ENCODE measurements around the gene HSP90AB1.

Gene HSP90AB1

DNA sequence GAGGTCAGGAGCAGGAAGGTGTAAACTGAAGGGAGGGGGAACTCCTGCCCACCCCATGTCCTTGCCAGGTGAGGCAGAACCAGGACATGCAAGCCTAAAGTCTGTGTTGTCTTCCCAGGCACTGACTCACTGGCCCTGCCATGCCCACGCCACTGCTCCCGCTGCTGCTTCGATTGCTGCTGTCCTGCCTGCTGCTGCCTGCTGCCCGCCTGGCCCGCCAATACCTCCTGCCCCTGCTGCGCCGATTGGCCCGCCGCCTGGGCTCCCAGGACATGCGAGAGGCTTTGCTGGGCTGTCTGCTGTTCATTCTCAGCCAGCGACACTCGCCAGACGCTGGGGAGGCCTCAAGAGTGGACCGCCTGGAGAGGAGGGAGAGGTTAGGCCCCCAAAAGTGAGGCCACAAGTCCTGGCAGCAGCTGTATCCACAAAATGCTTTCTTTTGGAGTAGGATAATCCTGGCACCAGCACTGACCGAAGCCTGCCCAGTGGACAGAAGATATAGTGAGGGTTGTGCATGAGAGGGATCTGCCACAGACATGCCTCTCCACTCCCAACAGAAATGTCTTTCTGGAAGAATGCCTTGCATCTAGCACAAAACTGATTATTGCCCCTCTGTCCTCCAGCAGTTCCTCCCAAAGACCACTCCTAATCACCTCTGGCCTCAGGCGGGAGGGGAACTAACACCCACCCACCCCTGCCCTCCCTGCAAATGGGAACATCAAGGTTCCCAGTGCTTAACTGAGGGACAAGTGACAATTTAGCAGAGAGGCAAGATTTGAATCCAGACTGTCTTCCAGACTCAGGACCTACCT, 29.4 kb upstream of the HSP90AB1 start:
- TF ChIP-seq, protein P1, sequence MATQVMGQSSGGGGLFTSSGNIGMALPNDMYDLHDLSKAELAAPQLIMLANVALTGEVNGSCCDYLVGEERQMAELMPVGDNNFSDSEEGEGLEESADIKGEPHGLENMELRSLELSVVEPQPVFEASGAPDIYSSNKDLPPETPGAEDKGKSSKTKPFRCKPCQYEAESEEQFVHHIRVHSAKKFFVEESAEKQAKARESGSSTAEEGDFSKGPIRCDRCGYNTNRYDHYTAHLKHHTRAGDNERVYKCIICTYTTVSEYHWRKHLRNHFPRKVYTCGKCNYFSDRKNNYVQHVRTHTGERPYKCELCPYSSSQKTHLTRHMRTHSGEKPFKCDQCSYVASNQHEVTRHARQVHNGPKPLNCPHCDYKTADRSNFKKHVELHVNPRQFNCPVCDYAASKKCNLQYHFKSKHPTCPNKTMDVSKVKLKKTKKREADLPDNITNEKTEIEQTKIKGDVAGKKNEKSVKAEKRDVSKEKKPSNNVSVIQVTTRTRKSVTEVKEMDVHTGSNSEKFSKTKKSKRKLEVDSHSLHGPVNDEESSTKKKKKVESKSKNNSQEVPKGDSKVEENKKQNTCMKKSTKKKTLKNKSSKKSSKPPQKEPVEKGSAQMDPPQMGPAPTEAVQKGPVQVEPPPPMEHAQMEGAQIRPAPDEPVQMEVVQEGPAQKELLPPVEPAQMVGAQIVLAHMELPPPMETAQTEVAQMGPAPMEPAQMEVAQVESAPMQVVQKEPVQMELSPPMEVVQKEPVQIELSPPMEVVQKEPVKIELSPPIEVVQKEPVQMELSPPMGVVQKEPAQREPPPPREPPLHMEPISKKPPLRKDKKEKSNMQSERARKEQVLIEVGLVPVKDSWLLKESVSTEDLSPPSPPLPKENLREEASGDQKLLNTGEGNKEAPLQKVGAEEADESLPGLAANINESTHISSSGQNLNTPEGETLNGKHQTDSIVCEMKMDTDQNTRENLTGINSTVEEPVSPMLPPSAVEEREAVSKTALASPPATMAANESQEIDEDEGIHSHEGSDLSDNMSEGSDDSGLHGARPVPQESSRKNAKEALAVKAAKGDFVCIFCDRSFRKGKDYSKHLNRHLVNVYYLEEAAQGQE (IDR thresholded peaks at IDR 0.05; ENCODE audit: insufficient replicate concordance, low read depth), result no peak
- no peak for TF ChIP-seq POLR2AphosphoS5 (IDR thresholded peaks at IDR 0.05; ENCODE audit: low read depth)
- TF ChIP-seq, protein P2, sequence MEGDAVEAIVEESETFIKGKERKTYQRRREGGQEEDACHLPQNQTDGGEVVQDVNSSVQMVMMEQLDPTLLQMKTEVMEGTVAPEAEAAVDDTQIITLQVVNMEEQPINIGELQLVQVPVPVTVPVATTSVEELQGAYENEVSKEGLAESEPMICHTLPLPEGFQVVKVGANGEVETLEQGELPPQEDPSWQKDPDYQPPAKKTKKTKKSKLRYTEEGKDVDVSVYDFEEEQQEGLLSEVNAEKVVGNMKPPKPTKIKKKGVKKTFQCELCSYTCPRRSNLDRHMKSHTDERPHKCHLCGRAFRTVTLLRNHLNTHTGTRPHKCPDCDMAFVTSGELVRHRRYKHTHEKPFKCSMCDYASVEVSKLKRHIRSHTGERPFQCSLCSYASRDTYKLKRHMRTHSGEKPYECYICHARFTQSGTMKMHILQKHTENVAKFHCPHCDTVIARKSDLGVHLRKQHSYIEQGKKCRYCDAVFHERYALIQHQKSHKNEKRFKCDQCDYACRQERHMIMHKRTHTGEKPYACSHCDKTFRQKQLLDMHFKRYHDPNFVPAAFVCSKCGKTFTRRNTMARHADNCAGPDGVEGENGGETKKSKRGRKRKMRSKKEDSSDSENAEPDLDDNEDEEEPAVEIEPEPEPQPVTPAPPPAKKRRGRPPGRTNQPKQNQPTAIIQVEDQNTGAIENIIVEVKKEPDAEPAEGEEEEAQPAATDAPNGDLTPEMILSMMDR (IDR thresholded peaks at IDR 0.05; ENCODE audit: insufficient read depth, low read length), result no peak
- no peak for TF ChIP-seq SPI1 (IDR thresholded peaks at IDR 0.05; ENCODE audit: borderline replicate concordance, low read depth)
- no peak for TF ChIP-seq GABPA (IDR thresholded peaks at IDR 0.05; ENCODE audit: low read depth)
- no peak for DNase-seq (ENCODE audit: low read depth in 1 of 2, low spot score in 1 of 2)

DNA sequence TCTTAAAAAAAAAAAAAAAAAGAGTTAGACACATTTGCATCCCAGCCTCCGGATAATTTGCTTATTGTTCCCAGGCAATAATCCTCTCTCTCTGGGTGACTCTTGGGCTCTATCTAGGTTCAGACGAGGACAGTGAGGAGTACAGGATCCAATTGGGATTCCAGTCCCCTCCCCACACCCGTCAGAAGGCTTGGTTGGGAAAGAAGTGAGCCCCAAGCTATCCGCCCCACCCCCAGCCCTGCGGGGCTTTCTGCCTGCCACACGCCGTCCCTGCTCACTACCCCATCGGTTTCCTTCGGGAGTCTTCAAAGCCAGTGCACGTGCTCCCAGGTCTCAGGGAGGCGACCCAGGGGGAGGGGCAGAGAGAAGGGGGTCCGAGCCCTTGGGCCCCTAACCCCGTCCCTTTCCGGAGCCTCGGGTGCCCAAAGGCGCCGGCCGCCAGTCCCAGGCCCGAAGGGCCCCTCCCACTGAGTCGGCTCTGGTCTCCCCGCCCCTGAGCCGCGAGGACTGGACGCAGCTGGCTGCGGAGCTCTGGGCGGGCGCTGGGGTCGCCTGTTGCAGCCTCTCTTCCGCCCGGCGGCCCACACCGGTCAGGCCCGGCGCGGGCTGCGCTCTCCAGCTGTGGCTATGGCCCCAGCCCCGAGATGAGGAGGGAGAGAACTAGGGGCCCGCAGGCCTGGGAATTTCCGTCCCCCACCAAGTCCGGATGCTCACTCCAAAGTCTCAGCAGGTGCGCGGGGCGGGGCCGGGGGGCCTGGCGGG, 27.7 kb upstream of the HSP90AB1 start:
- Histone ChIP-seq H3K27me3 (ENCODE audit: insufficient read depth, poor library complexity, severe bottlenecking) (no peaks in the 10 kb centered on the region), H3K27ac (replicated peaks) (no peak overlapping the region), H3K4me3 (replicated peaks; ENCODE audit: insufficient read depth, low read length) (no peak overlapping the region)
- DNase-seq (ENCODE audit: low read depth in 1 of 2, low spot score in 1 of 2), result no peak
- TF ChIP-seq, protein P1 (IDR thresholded peaks at IDR 0.05; ENCODE audit: insufficient replicate concordance, low read depth), result no peak
- TF ChIP-seq GABPA (IDR thresholded peaks at IDR 0.05; ENCODE audit: low read depth), result no peak

More for the DNA sequence above, 29.4 kb upstream of the HSP90AB1 start:
- Histone ChIP-seq H3K4me3 (replicated peaks; ENCODE audit: insufficient read depth, low read length) (no peak overlapping the region), H3K27ac (replicated peaks) (no peak overlapping the region), H3K27me3 (ENCODE audit: insufficient read depth, poor library complexity, severe bottlenecking) (no peaks in the 10 kb centered on the region)

DNA sequence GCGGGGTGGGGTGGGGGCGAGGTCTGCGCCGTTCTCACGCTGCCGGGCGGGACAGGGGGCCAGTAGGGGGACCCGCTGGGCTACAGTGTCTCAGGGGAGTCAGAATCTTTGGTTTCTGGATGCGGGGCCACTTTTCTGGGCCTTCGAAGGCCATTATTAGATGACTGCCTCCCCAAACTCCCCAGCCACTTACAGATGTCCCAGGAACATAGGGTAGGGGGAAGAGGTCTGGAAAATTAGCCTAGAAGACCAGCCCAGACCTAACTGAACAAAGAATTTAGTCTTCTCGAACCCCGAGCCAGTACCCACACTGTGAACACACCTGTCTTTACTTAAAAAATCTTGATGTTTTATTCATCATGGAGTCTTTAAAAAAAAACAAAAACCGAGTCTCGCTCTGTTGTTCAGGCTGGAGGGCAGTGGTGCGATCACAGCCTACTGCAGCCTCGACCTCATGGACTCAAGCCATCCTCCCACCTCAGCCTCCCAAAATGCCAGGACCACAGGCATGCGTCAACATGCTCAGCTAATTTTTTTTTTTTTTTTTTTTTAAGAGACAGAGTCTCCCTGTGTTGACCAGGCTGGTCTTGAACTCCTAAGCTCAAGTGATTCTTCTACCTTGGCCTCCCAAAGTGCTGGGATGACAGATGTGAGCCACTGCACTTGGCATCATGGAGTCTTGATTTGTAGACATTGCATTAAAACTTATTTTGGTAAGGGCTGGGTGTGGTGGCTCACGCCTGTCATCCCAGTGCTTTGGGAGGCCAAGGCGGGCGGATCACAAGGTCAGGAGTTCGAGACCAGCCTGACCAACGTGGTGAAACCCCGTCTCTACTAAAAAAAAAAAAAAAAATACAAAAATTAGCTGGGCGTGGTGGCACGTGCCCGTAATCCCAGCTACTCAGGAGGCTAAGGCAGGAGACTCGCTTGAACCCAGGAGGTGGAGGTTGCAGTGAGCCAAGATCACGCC, 26.8 kb upstream of the HSP90AB1 start:
- Histone ChIP-seq H3K27ac (replicated peaks) (no peak overlapping the region), H3K4me3 (replicated peaks; ENCODE audit: insufficient read depth, low read length) (no peak overlapping the region), H3K27me3 (ENCODE audit: insufficient read depth, poor library complexity, severe bottlenecking) (no peaks in the 10 kb centered on the region)
- DNase-seq (ENCODE audit: low read depth in 1 of 2, low spot score in 1 of 2), result no peak
- TF ChIP-seq POLR2AphosphoS5 (IDR thresholded peaks at IDR 0.05; ENCODE audit: low read depth) (no peak), GABPA (IDR thresholded peaks at IDR 0.05; ENCODE audit: low read depth) (no peak), SPI1 (IDR thresholded peaks at IDR 0.05; ENCODE audit: borderline replicate concordance, low read depth) (no peak)
- TF ChIP-seq, protein P1 (IDR thresholded peaks at IDR 0.05; ENCODE audit: insufficient replicate concordance, low read depth), result no peak
- TF ChIP-seq, protein P2 (IDR thresholded peaks at IDR 0.05; ENCODE audit: insufficient read depth, low read length), result no peak
